ENCODE measurements around the gene CMC1.
"Not testable (repeated sequence)": the region's sequence is repeated elsewhere in the genome, so short reads cannot be mapped to it uniquely, and the experiment has no call there.

DNA sequence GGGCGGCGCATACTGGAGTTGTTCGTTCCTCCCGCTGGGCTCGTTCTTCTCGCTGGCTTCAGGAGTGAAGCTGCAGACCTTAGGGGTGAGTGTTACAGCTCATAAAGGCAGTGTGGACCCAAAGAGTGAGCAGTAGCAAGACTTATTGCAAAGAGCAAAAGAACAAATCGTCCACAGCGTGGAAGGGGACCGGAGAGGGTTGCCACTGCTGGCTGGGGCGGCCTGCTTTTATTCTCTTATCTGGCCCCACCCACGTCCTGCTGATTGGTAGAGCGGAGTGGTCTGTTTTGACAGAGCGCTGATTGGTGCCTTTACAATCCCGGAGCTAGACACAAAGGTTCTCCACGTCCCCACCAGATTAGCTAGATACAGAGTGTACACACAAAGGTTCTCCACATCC lies 41.8 kb upstream of the CMC1 start:
- TF ChIP-seq, protein P1, sequence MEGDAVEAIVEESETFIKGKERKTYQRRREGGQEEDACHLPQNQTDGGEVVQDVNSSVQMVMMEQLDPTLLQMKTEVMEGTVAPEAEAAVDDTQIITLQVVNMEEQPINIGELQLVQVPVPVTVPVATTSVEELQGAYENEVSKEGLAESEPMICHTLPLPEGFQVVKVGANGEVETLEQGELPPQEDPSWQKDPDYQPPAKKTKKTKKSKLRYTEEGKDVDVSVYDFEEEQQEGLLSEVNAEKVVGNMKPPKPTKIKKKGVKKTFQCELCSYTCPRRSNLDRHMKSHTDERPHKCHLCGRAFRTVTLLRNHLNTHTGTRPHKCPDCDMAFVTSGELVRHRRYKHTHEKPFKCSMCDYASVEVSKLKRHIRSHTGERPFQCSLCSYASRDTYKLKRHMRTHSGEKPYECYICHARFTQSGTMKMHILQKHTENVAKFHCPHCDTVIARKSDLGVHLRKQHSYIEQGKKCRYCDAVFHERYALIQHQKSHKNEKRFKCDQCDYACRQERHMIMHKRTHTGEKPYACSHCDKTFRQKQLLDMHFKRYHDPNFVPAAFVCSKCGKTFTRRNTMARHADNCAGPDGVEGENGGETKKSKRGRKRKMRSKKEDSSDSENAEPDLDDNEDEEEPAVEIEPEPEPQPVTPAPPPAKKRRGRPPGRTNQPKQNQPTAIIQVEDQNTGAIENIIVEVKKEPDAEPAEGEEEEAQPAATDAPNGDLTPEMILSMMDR (IDR thresholded peaks at IDR 0.05) = not testable (repeated sequence)
- not testable (repeated sequence) for TF ChIP-seq POLR2A (IDR thresholded peaks at IDR 0.05)

Data from testis (tissue), 2 donors.